H9 (cell line): Measurements from ENCODE around the gene ANKHD1. TPM values are rescaled to one million over a fixed set of nuclear protein-coding genes. Genes with fewer than 3 reads are reported as not detected.

Source experiments
- DNase-seq: peaks from one replicate; pipeline ENCODE4 v3.0.0-alpha.2; 2017
- H2AFZ ChIP-seq: one replicate; pipeline ENCODE4 v1.6.1; 2013; ENCODE audit warnings: mild to moderate bottlenecking, low read length, control low read depth, moderate library complexity
- H2AK5ac ChIP-seq: 2 replicates; pipeline ENCODE4 v1.6.1; 2013; ENCODE audit warnings: low read length, control low read depth, mixed read lengths; ENCODE audit not compliant: insufficient read length
- H2BK120ac ChIP-seq: one replicate; pipeline ENCODE4 v1.6.1; 2013; ENCODE audit warnings: low read depth, mild to moderate bottlenecking, low read length, control low read depth, inconsistent platforms; ENCODE audit not compliant: poor library complexity, severe bottlenecking
- H2BK12ac ChIP-seq: 2 replicates; pipeline ENCODE4 v1.6.1; 2013; ENCODE audit warnings: low read length, control low read depth, mixed read lengths, low read depth; ENCODE audit not compliant: insufficient read length
- H2BK15ac ChIP-seq: 2 replicates; pipeline ENCODE4 v1.6.1; 2013; ENCODE audit warnings: low read depth, low read length, control low read depth
- H2BK20ac ChIP-seq: one replicate; pipeline ENCODE4 v1.6.1; 2013; ENCODE audit warnings: low read depth, mild to moderate bottlenecking, low read length, control low read depth, inconsistent platforms; ENCODE audit not compliant: poor library complexity, severe bottlenecking
- H2BK5ac ChIP-seq: 2 replicates; pipeline ENCODE4 v1.6.1; 2013; ENCODE audit warnings: low read length, control low read depth, mixed read lengths; ENCODE audit not compliant: insufficient read length
- H3K14ac ChIP-seq: 2 replicates; pipeline ENCODE4 v1.6.1; 2013; ENCODE audit warnings: low read length, control low read depth; ENCODE audit not compliant: insufficient read depth
- H3K18ac ChIP-seq: 2 replicates; pipeline ENCODE4 v1.6.1; 2013; ENCODE audit warnings: low read depth, mild to moderate bottlenecking, mixed read lengths, low read length, control low read depth; ENCODE audit not compliant: insufficient read length
- H3K23ac ChIP-seq: 2 replicates; pipeline ENCODE4 v1.6.1; 2013; ENCODE audit warnings: low read length, control low read depth, mixed read lengths, low read depth; ENCODE audit not compliant: insufficient read length
- H3K23me2 ChIP-seq: 2 replicates; pipeline ENCODE4 v1.6.1; 2013; ENCODE audit warnings: low read depth, mild to moderate bottlenecking, mixed read lengths, low read length, control low read depth; ENCODE audit not compliant: insufficient read length, poor library complexity, severe bottlenecking
- H3K27ac ChIP-seq: 2 replicates; pipeline ENCODE4 v1.5.1; 2013; ENCODE audit warnings: low read length, control low read depth, mixed read lengths, low read depth; ENCODE audit not compliant: insufficient read length
- H3K27me3 ChIP-seq: 2 replicates; pipeline ENCODE4 v1.6.1; 2013; ENCODE audit warnings: low read length, control low read depth, inconsistent platforms; ENCODE audit not compliant: insufficient read depth
- H3K4ac ChIP-seq: 2 replicates; pipeline ENCODE4 v1.6.1; 2013; ENCODE audit warnings: low read depth, mild to moderate bottlenecking, control low read depth, inconsistent platforms, low read length, moderate library complexity
- H3K4me1 ChIP-seq: 2 replicates; pipeline ENCODE4 v1.6.1; 2013; ENCODE audit warnings: low read length, control low read depth, inconsistent platforms; ENCODE audit not compliant: insufficient read depth
- H3K4me2 ChIP-seq: 2 replicates; pipeline ENCODE4 v1.6.1; 2013; ENCODE audit warnings: low read length, control low read depth, mixed read lengths; ENCODE audit not compliant: insufficient read length, insufficient read depth
- H3K56ac ChIP-seq: 2 replicates; pipeline ENCODE4 v1.6.1; 2013; ENCODE audit warnings: low read depth, mild to moderate bottlenecking, mixed read lengths, low read length, control low read depth; ENCODE audit not compliant: insufficient read length
- H3K79me1 ChIP-seq: 2 replicates; pipeline ENCODE4 v1.6.1; 2013; ENCODE audit warnings: low read depth, mild to moderate bottlenecking, moderate library complexity, low read length, control low read depth, inconsistent platforms; ENCODE audit not compliant: insufficient read depth, poor library complexity, severe bottlenecking
- H3K79me2 ChIP-seq: 2 replicates; pipeline ENCODE4 v1.6.1; 2013; ENCODE audit warnings: low read length, control low read depth, inconsistent platforms; ENCODE audit not compliant: insufficient read depth
- H3K9ac ChIP-seq: 2 replicates; pipeline ENCODE4 v1.6.1; 2013; ENCODE audit warnings: low read length, control low read depth, mixed read lengths; ENCODE audit not compliant: insufficient read length; ENCODE audit errors: extremely low read depth
- H3K9me3 ChIP-seq: one replicate; pipeline ENCODE4 v1.6.1; 2013; ENCODE audit warnings: low read depth, low read length, inconsistent platforms; ENCODE audit not compliant: control insufficient read depth
- H3T11ph ChIP-seq: one replicate; pipeline ENCODE4 v1.6.1; 2013; ENCODE audit warnings: mild to moderate bottlenecking, low read length, control low read depth, inconsistent platforms
- H4K20me1 ChIP-seq: one replicate; pipeline ENCODE4 v1.6.1; 2013; ENCODE audit not compliant: control insufficient read depth, insufficient read length, insufficient read depth
- H4K5ac ChIP-seq: 2 replicates; pipeline ENCODE4 v1.6.1; 2013; ENCODE audit warnings: low read depth, mild to moderate bottlenecking, mixed read lengths, low read length, control low read depth; ENCODE audit not compliant: insufficient read length
- H4K8ac ChIP-seq: replicated peaks from 2 replicates; pipeline ENCODE4 v1.6.1; 2013; ENCODE audit warnings: low read length, control low read depth, mixed read lengths, low read depth; ENCODE audit not compliant: insufficient read length
- H4K91ac ChIP-seq: 2 replicates; pipeline ENCODE4 v1.6.1; 2013; ENCODE audit warnings: low read depth, mild to moderate bottlenecking, moderate library complexity, mixed read lengths, low read length, control low read depth; ENCODE audit not compliant: insufficient read length
- H3K27ac Mint-ChIP-seq, 3 experiments: 2 replicates in 2 of 3; 3 replicates in 1 of 3; pipeline ENCODE4 v1.8.0; 2020 to 2021; ENCODE audit warnings: mixed read lengths in 3 of 3, mild to moderate bottlenecking in 1 of 3, moderate library complexity in 1 of 3
- H3K27me3 Mint-ChIP-seq: 2 replicates; pipeline ENCODE4 v1.8.0; 2021; ENCODE audit warnings: low read depth, mild to moderate bottlenecking, moderate library complexity, mixed read lengths
- H3K36me3 Mint-ChIP-seq, 3 experiments: 2 replicates in 2 of 3; 3 replicates in 1 of 3; pipeline ENCODE4 v1.8.0; 2020 to 2021; ENCODE audit warnings: low read depth in 3 of 3, mixed read lengths in 3 of 3; ENCODE audit not compliant: insufficient read depth in 1 of 3
- H3K4me1 Mint-ChIP-seq, 2 experiments: 2 replicates each; pipeline ENCODE4 v1.8.0; 2020; ENCODE audit warnings: mixed read lengths in 2 of 2
- H3K4me3 Mint-ChIP-seq, 2 experiments: 2 replicates in 1 of 2; 3 replicates in 1 of 2; pipeline ENCODE4 v1.8.0; 2020 to 2021; ENCODE audit warnings: mild to moderate bottlenecking in 2 of 2, mixed read lengths in 2 of 2, moderate library complexity in 1 of 2
- H3K9me3 Mint-ChIP-seq, 2 experiments: 2 replicates in 1 of 2; 3 replicates in 1 of 2; pipeline ENCODE4 v1.8.0; 2020; ENCODE audit warnings: mild to moderate bottlenecking in 2 of 2, mixed read lengths in 2 of 2, moderate library complexity in 1 of 2
- WGBS: extraction: QIAGEN DNeasy Blood & Tissue Kit; methylation state at CpG from one replicate; pipeline ENCODE4 v1.1.7; 2013; ENCODE audit warnings: missing lambda C conversion rate, low lambda C conversion rate, mixed read lengths; ENCODE audit not compliant: insufficient read length; ENCODE audit errors: extremely low coverage; 5-methylcytosine and 5-hydroxymethylcytosine counted together
- total RNA-seq: library from RNA; stranded (reverse); gene quantifications from 2 replicates; pipeline ENCODE4 v1.2.1, GENCODE V29; 2021
- TF ChIP-seq, protein P1 (sequence below): fragments of 200-600 bp; sonication (generic); conservative IDR thresholded peaks from 3 replicates; pipeline ENCODE4 v1.8.0; 2021; ENCODE audit warnings: antibody characterized with exemption, mild to moderate bottlenecking

ANKHD1 gene
- total RNA-seq, 1 experiment from 2014 or later: 105 TPM

DNA sequence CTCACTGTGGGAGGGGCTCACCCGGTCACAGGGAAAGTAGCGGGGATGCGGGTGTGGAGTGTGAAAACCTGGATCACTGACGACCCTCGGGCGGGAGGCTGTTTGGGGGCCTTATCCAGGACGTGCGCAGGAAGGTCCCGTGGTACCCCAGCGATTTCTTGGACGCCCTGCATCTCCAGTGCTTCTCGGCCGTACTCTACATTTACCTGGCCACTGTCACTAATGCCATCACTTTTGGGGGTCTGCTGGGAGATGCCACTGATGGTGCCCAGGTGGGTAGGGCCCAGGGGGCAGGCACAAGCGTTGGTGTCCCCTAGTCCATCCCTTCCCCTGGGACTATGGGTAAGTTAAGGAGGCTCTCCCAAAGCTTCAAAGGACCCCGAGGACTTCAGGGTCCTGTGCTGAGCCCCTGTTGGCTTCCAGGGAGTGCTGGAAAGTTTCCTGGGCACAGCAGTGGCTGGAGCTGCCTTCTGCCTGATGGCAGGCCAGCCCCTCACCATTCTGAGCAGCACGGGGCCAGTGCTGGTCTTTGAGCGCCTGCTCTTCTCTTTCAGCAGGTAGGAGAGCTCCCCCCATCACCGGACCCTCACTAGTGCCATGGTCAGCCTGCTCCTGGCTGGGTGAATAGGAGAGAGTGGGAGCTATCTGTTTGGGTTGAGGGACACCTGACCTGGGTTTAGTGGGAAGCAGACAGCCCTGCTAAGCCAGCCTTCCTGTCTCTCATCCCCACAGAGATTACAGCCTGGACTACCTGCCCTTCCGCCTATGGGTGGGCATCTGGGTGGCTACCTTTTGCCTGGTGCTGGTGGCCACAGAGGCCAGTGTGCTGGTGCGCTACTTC is 37.8 kb upstream of the ANKHD1 start:
- Histone ChIP-seq H3K9me3 (no peaks in the 10 kb centered on the region), H2AFZ (no peak overlapping the region), H4K8ac (no peak overlapping the region), H2BK15ac (no peak overlapping the region), H4K91ac (no peak overlapping the region), H2BK5ac (no peak overlapping the region), H3K27me3 (no peaks in the 10 kb centered on the region), H3K27ac (no peak overlapping the region), H3K18ac (peak overlapping the region; percentile 79), H2AK5ac (no peak overlapping the region), H3K4me2 (peak overlapping the region; percentile 54), H2BK120ac (no peak overlapping the region), H4K5ac (no peak overlapping the region), H3K4ac (no peak overlapping the region), H3K79me1 (no peaks in the 10 kb centered on the region), H3K56ac (no peak overlapping the region), H2BK12ac (no peak overlapping the region), H3K23me2 (peaks cover 4% of the 10 kb centered on the region), H3K9ac (peak overlapping the region; percentile 32), H3K4me1 (no peaks in the 10 kb centered on the region; the same call in 1 of the 2 replicates), H3T11ph (no peak overlapping the region), H3K14ac (peak overlapping the region; percentile 90; the same call in 1 of the 2 replicates), H3K23ac (no peak overlapping the region), H2BK20ac (no peak overlapping the region), H3K79me2 (no peaks in the 10 kb centered on the region), H4K20me1 (no peaks in the 10 kb centered on the region)
- DNase-seq: no peak
- H3K36me3 Mint-ChIP-seq: no peaks in the 10 kb centered on the region
- peaks cover 7 to 19% of the 10 kb centered on the region in 2 experiments for H3K4me1 Mint-ChIP-seq
- WGBS: no CpG with 5 or more reads among the region's 20 CpGs
- H3K4me3 Mint-ChIP-seq: peak overlapping the region; percentile 79 to 80
- TF ChIP-seq, protein P1, sequence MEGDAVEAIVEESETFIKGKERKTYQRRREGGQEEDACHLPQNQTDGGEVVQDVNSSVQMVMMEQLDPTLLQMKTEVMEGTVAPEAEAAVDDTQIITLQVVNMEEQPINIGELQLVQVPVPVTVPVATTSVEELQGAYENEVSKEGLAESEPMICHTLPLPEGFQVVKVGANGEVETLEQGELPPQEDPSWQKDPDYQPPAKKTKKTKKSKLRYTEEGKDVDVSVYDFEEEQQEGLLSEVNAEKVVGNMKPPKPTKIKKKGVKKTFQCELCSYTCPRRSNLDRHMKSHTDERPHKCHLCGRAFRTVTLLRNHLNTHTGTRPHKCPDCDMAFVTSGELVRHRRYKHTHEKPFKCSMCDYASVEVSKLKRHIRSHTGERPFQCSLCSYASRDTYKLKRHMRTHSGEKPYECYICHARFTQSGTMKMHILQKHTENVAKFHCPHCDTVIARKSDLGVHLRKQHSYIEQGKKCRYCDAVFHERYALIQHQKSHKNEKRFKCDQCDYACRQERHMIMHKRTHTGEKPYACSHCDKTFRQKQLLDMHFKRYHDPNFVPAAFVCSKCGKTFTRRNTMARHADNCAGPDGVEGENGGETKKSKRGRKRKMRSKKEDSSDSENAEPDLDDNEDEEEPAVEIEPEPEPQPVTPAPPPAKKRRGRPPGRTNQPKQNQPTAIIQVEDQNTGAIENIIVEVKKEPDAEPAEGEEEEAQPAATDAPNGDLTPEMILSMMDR: no peak
- no peak overlapping the region for H3K27ac Mint-ChIP-seq
- H3K9me3 Mint-ChIP-seq: no peaks in the 10 kb centered on the region
- H3K27me3 Mint-ChIP-seq: peaks cover 10% of the 10 kb centered on the region
